Right lobe of liver (tissue), 4 donors: ENCODE measurements around the gene MAP4K4.

Source experiments
- POLR2A ChIP-seq: fragments of 450-650 bp; IDR thresholded peaks from one replicate; pipeline ENCODE4 v1.6.1; 2017; ENCODE audit warnings: antibody characterized with exemption, mild to moderate bottlenecking
- TF ChIP-seq, protein P1 (sequence below), 4 donors: fragments of 200-600 bp in 3 of 4; fragments of 450-650 bp in 1 of 4; IDR thresholded peaks; one replicate each; pipeline versions ENCODE4 v1.5.1 to v1.8.0; 2016 to 2022; ENCODE audit warnings: antibody characterized with exemption in 4 of 4, mild to moderate bottlenecking in 2 of 4
- donor health status: DM: no; HTN: no; CAD: no.
- donor health status: DM: no; HTN: no; CAD: no.
- donor health status: DM: no; HTN: yes; CAD: no.

DNA sequence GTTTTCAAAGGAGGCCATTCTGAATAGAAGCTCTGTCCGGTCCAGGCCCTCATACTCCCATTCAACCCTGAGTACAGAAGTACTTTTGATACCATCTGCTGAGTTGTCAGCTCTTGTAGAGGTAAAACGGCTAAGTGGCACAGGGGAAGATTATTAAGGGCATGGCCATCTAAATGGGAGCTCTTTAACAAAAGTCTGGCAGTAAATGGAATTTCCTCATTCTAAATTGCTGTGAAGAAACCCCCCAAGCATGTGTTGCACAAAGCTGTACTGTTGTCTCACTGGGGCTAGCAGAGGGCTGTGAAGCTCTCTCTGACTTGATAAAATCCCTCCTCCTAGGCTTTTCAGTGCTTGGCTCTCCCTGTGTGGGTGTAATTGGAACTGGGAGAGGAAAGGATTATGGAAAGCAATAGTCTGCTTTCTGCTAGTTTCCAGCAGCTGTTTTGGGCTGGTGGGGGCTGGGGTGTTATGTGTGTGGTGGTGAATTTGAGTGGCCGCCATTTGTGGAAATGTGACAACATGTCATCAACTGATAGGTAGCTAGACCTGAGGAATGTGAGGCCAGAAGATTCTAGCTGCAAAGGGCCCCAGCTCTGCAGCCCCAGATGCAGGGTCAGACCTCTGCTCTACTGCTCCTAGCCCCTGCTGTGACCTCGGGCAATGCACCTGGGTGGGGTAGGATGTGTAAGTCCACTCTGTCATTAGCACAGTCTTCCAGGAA is 65.1 kb downstream of the MAP4K4 start:
- TF ChIP-seq POLR2A, result no peak
- TF ChIP-seq, protein P1, sequence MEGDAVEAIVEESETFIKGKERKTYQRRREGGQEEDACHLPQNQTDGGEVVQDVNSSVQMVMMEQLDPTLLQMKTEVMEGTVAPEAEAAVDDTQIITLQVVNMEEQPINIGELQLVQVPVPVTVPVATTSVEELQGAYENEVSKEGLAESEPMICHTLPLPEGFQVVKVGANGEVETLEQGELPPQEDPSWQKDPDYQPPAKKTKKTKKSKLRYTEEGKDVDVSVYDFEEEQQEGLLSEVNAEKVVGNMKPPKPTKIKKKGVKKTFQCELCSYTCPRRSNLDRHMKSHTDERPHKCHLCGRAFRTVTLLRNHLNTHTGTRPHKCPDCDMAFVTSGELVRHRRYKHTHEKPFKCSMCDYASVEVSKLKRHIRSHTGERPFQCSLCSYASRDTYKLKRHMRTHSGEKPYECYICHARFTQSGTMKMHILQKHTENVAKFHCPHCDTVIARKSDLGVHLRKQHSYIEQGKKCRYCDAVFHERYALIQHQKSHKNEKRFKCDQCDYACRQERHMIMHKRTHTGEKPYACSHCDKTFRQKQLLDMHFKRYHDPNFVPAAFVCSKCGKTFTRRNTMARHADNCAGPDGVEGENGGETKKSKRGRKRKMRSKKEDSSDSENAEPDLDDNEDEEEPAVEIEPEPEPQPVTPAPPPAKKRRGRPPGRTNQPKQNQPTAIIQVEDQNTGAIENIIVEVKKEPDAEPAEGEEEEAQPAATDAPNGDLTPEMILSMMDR (IDR thresholded peaks at IDR 0.05), result no peak
